ENCODE data around the gene DNAJC22. TPM values are rescaled to one million over a fixed set of nuclear protein-coding genes. Genes with fewer than 3 reads are reported as not detected.

DNAJC22 gene
- total RNA-seq, 1 donor from 2014 or later: not detected

DNA sequence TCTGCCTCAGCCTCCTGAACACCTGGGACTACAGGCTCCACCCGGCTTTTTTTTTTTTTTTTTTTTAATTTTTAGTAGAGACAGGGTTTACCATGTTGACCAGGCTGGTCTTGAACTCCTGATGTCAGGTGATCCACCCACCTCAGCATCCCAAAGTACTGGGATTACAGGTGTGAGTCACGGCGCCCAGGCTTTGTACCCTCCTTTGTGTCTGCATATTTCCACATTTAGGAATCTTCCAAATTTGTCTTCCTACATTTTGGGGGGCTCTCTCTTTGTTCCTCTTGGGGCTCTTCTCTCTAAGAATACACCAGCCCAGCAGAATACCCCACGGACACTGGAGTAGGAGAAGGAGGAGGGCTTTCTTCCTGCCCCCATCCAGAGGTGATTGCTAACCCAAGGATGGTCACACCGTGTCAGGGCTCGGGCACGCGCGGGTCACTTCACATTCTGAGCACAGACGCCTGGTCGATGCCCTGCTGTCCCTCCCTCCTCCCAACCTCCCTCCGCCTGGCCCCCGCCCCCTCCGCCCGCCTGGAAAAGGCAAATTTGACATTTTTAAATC is 2.1 kb upstream of the DNAJC22 start:
- Histone ChIP-seq H3K9me3 (ENCODE audit: control insufficient read depth in 3 of 3, low read length in 3 of 3) (no peaks in the 10 kb centered on the region), H3K9ac (ENCODE audit: low read depth in 1 of 3, low read length in 3 of 3) (no peak overlapping the region), H3K36me3 (ENCODE audit: control insufficient read depth in 3 of 3, insufficient read depth in 3 of 3, low read length in 3 of 3) (no peaks in the 10 kb centered on the region), H3K4me3 (ENCODE audit: low read length in 3 of 3) (no peak overlapping the region), H3K27ac (ENCODE audit: low read depth, low read length) (no peak overlapping the region), H3K27me3 (ENCODE audit: control insufficient read depth in 3 of 3, insufficient read depth in 3 of 3, low read length in 3 of 3) (peaks cover 66 to 79% (median 77%) of the 10 kb centered on the region in 3 donors), H3K4me1 (ENCODE audit: control insufficient read depth in 3 of 3, insufficient read depth in 3 of 3, low read length in 3 of 3) (peaks cover 42 to 51% (median 44%) of the 10 kb centered on the region in 3 donors)

DNA sequence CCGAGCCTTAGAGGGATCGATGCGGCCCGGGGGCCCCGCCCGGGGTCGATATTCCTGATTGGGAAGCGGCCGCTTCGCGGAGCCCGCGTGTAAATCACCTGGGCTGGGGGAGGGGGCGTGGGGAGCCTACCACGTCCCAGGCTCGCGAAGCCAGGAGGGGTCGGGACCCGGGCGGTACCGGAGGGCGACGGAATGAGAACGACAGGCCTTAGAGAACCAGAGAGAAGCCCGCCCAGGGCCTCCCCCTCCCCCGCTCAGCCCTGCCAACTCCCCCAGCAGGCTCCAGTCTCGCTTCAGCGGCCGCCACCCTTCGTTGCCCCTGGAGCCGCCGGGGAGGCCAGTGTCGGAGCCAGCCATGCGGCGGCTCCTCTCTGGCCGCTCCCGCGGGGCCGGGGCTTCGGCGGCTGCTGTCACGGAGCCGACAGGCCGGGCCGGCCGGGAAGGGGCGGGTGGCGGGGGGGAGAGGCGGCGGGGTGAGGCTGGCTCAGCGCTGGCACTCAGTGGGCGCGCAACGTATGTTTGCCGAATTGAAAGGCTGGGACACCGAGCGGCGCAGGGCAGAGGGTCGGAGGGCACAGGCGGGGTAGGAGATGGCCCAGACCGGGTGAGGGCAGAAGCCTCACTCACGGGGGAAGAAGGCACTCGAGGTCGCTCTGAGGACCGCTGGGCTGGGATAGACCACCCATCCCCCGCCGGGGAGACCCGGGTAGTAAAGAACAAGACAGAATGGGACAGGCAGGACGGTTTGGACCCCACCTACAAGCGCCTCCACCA is 1.4 kb upstream of the DNAJC22 start:
- H3K27me3 ChIP-seq (ENCODE audit: control insufficient read depth in 3 of 3, insufficient read depth in 3 of 3, low read length in 3 of 3): peaks cover 67 to 77% (median 73%) of the 10 kb centered on the region in 3 donors
- H3K4me3 ChIP-seq (ENCODE audit: low read length in 3 of 3): peak overlapping the region; percentile 56 to 59 (median 58)
- no peak overlapping the region for H3K27ac ChIP-seq (ENCODE audit: low read depth, low read length)
- peaks cover 42 to 51% (median 44%) of the 10 kb centered on the region in 3 donors for H3K4me1 ChIP-seq (ENCODE audit: control insufficient read depth in 3 of 3, insufficient read depth in 3 of 3, low read length in 3 of 3)
- no peaks in the 10 kb centered on the region for H3K36me3 ChIP-seq (ENCODE audit: control insufficient read depth in 3 of 3, insufficient read depth in 3 of 3, low read length in 3 of 3)
- H3K9me3 ChIP-seq (ENCODE audit: control insufficient read depth in 3 of 3, low read length in 3 of 3): no peaks in the 10 kb centered on the region
- peak overlapping the region in 1 of 3 donors; percentile 57 for H3K9ac ChIP-seq (ENCODE audit: low read depth in 1 of 3, low read length in 3 of 3)

DNA sequence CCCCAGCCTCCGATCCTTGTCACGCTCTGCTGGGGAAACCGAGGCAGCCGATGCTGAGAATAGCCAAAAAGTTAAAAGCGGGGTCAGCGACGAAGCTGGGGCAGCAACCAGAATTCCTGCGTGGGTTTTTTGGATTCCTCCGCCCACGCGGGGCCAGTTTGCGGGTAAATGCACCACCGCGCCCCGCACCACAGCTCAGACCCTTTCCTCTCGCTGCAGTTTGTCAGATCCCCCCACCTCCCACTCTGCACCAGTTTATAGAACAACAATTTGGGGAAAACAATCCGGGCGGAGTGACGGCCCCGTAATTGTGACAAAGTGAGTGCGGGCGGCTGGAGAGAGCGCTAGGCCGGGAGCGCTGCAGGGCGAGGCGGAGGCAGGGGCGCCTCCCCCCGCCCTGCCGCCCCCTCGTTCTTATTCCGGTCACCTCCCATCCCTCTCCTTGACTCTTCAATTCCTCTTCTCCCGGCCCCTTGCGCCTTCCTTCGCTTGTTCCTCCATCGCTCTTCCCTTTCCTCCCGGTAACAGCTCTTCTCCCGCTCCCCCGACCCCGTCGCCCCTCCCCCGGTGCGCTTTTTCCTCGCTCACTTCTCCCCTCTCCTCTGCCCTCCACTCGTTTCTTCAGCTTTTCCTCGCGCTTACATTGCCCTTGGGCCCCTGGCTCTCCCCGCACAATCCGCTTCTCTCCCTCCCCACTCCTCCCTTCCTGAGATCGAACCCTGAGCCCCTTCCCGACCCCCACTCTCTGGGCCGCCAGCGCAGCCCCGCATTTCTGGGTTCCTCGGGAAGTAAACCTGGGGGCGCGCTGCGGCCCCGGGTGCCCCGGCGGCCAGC is 646 bp upstream of the DNAJC22 start:
- H3K9ac ChIP-seq (ENCODE audit: low read depth in 1 of 3, low read length in 3 of 3): peak overlapping the region in 1 of 3 donors; percentile 57
- peak overlapping the region; percentile 56 to 59 (median 58) for H3K4me3 ChIP-seq (ENCODE audit: low read length in 3 of 3)
- peaks cover 42 to 51% (median 44%) of the 10 kb centered on the region in 3 donors for H3K4me1 ChIP-seq (ENCODE audit: control insufficient read depth in 3 of 3, insufficient read depth in 3 of 3, low read length in 3 of 3)
- no peaks in the 10 kb centered on the region for H3K36me3 ChIP-seq (ENCODE audit: control insufficient read depth in 3 of 3, insufficient read depth in 3 of 3, low read length in 3 of 3)
- H3K9me3 ChIP-seq (ENCODE audit: control insufficient read depth in 3 of 3, low read length in 3 of 3): no peaks in the 10 kb centered on the region
- no peak overlapping the region for H3K27ac ChIP-seq (ENCODE audit: low read depth, low read length)
- peaks cover 68 to 72% (median 72%) of the 10 kb centered on the region in 3 donors for H3K27me3 ChIP-seq (ENCODE audit: control insufficient read depth in 3 of 3, insufficient read depth in 3 of 3, low read length in 3 of 3)

DNA sequence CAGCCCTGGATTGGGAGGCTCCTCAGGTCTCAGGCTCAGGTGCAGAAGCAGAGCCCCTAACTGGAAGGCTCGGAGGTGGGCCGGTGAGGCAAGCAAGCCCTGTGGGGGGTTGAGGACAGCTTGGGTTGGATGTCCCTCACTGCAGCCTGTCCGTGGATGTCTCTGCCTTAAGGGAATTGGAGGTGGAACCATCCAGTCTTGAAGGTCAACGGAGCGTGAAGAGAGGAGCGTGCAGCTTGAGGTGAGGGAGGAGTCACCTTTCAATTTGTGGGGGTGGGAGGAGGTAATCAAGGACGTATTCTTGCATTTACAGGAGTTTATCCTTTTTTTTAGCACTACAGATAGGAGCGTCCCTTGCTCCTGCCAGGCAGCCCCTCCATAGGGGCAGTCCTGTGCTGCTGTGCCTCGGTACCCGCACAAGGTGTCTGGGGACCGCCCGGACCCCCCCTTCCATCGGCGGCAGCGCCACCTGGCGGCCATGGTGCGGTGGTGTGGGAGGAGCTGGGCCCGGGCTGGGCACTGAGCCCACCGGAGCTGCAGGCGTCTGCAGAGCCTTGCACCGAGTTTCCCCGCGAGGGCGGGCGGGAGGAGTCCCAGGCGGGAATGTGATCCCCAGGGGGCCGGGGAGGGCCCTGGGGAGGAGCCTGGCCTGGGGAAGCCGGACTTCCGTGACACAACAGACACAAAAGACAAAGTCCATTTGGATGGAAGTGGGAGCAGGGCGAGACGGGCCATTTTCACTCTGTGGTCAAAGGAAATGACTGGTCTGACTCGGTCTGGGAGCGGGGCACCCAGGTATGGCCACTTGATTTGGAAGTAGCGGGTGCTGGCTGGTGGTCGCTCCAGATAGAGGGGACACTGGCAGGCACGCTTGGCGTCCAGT is 864 bp downstream of the DNAJC22 start:
- peak overlapping the region; percentile 56 to 66 (median 63) for H3K4me3 ChIP-seq (ENCODE audit: low read length in 3 of 3)
- no peaks in the 10 kb centered on the region for H3K9me3 ChIP-seq (ENCODE audit: control insufficient read depth in 3 of 3, low read length in 3 of 3)
- no peaks in the 10 kb centered on the region for H3K36me3 ChIP-seq (ENCODE audit: control insufficient read depth in 3 of 3, insufficient read depth in 3 of 3, low read length in 3 of 3)
- peaks cover 65 to 71% (median 69%) of the 10 kb centered on the region in 3 donors for H3K27me3 ChIP-seq (ENCODE audit: control insufficient read depth in 3 of 3, insufficient read depth in 3 of 3, low read length in 3 of 3)
- no peak overlapping the region for H3K27ac ChIP-seq (ENCODE audit: low read depth, low read length)
- peaks cover 38 to 46% (median 38%) of the 10 kb centered on the region in 3 donors for H3K4me1 ChIP-seq (ENCODE audit: control insufficient read depth in 3 of 3, insufficient read depth in 3 of 3, low read length in 3 of 3)
- H3K9ac ChIP-seq (ENCODE audit: low read depth in 1 of 3, low read length in 3 of 3): peak overlapping the region; percentile 12 to 62 (median 23)

DNA sequence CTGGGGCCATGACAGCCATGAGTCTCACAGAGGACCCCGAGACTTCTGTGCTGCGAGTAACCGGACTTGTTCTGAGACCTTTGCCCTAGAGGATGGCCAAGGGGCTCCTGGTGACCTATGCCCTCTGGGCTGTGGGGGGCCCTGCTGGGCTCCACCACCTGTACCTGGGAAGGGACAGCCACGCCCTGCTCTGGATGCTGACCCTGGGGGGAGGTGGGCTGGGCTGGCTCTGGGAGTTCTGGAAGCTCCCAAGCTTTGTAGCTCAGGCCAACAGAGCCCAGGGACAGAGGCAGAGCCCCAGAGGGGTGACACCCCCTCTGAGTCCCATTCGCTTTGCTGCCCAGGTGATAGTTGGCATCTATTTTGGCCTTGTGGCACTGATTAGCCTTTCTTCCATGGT is 2.1 kb downstream of the DNAJC22 start:
- Histone ChIP-seq H3K4me1 (ENCODE audit: control insufficient read depth in 3 of 3, insufficient read depth in 3 of 3, low read length in 3 of 3) (peaks cover 28 to 33% (median 28%) of the 10 kb centered on the region in 3 donors), H3K27ac (ENCODE audit: low read depth, low read length) (no peak overlapping the region), H3K9ac (ENCODE audit: low read depth in 1 of 3, low read length in 3 of 3) (no peak overlapping the region), H3K4me3 (ENCODE audit: low read length in 3 of 3) (no peak overlapping the region), H3K9me3 (ENCODE audit: control insufficient read depth in 3 of 3, low read length in 3 of 3) (no peaks in the 10 kb centered on the region), H3K36me3 (ENCODE audit: control insufficient read depth in 3 of 3, insufficient read depth in 3 of 3, low read length in 3 of 3) (no peaks in the 10 kb centered on the region), H3K27me3 (ENCODE audit: control insufficient read depth in 3 of 3, insufficient read depth in 3 of 3, low read length in 3 of 3) (peaks cover 56 to 61% (median 58%) of the 10 kb centered on the region in 3 donors)

DNA sequence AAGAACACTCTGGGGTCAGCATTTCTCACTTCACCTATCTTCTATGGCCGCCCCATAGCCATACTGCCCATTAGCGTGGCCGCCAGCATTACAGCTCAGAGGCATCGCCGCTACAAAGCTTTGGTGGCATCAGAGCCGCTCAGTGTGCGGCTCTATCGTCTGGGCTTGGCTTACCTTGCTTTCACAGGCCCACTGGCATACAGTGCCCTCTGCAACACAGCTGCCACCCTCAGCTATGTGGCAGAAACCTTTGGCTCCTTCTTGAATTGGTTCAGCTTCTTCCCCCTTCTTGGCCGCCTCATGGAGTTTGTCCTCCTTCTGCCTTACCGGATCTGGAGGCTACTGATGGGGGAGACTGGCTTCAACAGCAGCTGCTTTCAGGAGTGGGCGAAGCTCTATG is 2.6 kb downstream of the DNAJC22 start:
- Histone ChIP-seq H3K4me1 (ENCODE audit: control insufficient read depth in 3 of 3, insufficient read depth in 3 of 3, low read length in 3 of 3) (peaks cover 25 to 32% (median 28%) of the 10 kb centered on the region in 3 donors), H3K36me3 (ENCODE audit: control insufficient read depth in 3 of 3, insufficient read depth in 3 of 3, low read length in 3 of 3) (no peaks in the 10 kb centered on the region), H3K4me3 (ENCODE audit: low read length in 3 of 3) (no peak overlapping the region), H3K27ac (ENCODE audit: low read depth, low read length) (no peak overlapping the region), H3K27me3 (ENCODE audit: control insufficient read depth in 3 of 3, insufficient read depth in 3 of 3, low read length in 3 of 3) (peaks cover 51 to 58% (median 53%) of the 10 kb centered on the region in 3 donors), H3K9me3 (ENCODE audit: control insufficient read depth in 3 of 3, low read length in 3 of 3) (no peaks in the 10 kb centered on the region), H3K9ac (ENCODE audit: low read depth in 1 of 3, low read length in 3 of 3) (no peak overlapping the region)

DNA sequence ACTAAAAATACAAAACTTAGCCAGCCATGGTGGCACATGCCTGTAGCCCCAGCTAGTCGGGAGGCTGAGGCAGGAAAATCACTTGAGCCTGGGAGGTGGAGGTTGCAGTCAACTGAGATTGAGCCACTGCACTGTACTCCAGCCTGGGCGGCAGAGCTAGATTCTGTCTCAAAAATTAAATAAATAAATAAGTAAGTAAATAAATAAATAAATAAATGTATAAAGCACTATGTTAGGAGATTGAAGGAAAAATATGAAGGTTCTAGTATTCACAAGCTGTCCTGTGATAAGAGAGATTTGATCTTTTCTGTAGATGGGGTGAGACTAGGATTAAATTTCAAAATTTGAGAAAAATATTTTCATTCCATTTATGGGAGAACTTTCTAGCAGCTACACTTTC is 5.7 kb downstream of the DNAJC22 start:
- H3K27ac ChIP-seq (ENCODE audit: low read depth, low read length): no peak overlapping the region
- no peak overlapping the region for H3K4me3 ChIP-seq (ENCODE audit: low read length in 3 of 3)
- peaks cover 28 to 31% (median 30%) of the 10 kb centered on the region in 3 donors for H3K27me3 ChIP-seq (ENCODE audit: control insufficient read depth in 3 of 3, insufficient read depth in 3 of 3, low read length in 3 of 3)

DNA sequence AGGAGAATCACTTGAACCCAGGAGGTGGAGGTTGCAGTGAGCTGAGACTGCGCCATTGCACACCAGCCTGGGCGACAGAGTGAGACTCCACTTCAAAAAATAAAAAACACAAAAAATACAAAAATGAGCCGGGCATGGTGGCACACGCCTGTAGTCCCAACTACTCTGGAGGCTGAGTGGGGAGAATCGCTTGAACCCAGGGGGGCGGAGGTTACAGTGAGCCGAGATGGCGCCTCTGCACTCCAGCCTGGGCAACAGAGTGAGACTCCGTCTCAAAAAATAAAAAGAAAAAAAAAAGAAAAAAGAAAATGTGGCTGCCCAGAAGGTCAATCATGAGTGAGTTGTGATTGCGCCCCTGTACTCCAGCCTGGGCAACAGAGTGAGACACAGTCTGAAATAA is 9.2 kb downstream of the DNAJC22 start:
- Histone ChIP-seq H3K27me3 (ENCODE audit: control insufficient read depth in 3 of 3, insufficient read depth in 3 of 3, low read length in 3 of 3) (peaks cover 5 to 8% (median 7%) of the 10 kb centered on the region in 3 donors), H3K9ac (ENCODE audit: low read depth in 1 of 3, low read length in 3 of 3) (no peak overlapping the region), H3K4me3 (ENCODE audit: low read length in 3 of 3) (no peak overlapping the region), H3K4me1 (ENCODE audit: control insufficient read depth in 3 of 3, insufficient read depth in 3 of 3, low read length in 3 of 3) (peaks cover 0 to 3% (median 0%) of the 10 kb centered on the region in 3 donors), H3K36me3 (ENCODE audit: control insufficient read depth in 3 of 3, insufficient read depth in 3 of 3, low read length in 3 of 3) (no peaks in the 10 kb centered on the region), H3K9me3 (ENCODE audit: control insufficient read depth in 3 of 3, low read length in 3 of 3) (no peaks in the 10 kb centered on the region), H3K27ac (ENCODE audit: low read depth, low read length) (no peak overlapping the region)

More for the DNA sequence above, 5.7 kb downstream of the DNAJC22 start:
- Histone ChIP-seq H3K9ac (ENCODE audit: low read depth in 1 of 3, low read length in 3 of 3) (no peak overlapping the region), H3K9me3 (ENCODE audit: control insufficient read depth in 3 of 3, low read length in 3 of 3) (no peaks in the 10 kb centered on the region), H3K36me3 (ENCODE audit: control insufficient read depth in 3 of 3, insufficient read depth in 3 of 3, low read length in 3 of 3) (no peaks in the 10 kb centered on the region), H3K4me1 (ENCODE audit: control insufficient read depth in 3 of 3, insufficient read depth in 3 of 3, low read length in 3 of 3) (peaks cover 8 to 12% (median 10%) of the 10 kb centered on the region in 3 donors)

DNA sequence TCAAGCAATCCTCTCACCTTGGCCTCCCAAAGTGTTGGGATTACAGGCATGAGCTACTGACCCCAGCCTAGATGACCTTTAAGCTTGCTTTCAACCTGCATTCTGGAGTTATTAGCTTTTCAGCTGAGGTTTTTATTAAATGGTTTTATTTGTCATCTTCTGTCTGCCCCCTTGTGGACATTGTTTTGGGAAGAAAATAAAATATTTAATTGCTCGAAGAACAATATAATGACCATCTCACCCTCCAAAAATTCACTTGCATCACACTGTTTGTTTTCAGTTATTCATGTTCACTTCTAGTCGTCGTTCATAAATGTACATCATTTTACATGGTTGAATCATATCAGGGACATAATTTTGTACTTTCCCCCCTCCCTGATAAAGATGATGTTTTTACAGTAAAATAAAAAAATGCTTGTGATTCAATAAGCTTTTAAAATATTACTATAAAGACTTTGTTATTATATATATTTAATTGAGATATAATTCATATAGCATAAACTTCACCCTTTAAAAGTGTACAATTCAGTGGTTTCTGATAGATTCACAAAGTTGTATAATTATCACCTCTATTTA is 10.5 kb downstream of the DNAJC22 start:
- H3K27ac ChIP-seq (ENCODE audit: low read depth, low read length): no peak overlapping the region
- H3K36me3 ChIP-seq (ENCODE audit: control insufficient read depth in 3 of 3, insufficient read depth in 3 of 3, low read length in 3 of 3): no peaks in the 10 kb centered on the region
- no peak overlapping the region for H3K9ac ChIP-seq (ENCODE audit: low read depth in 1 of 3, low read length in 3 of 3)
- H3K27me3 ChIP-seq (ENCODE audit: control insufficient read depth in 3 of 3, insufficient read depth in 3 of 3, low read length in 3 of 3): peaks cover 0 to 5% (median 2%) of the 10 kb centered on the region in 3 donors
- H3K4me3 ChIP-seq (ENCODE audit: low read length in 3 of 3): no peak overlapping the region
- H3K4me1 ChIP-seq (ENCODE audit: control insufficient read depth in 3 of 3, insufficient read depth in 3 of 3, low read length in 3 of 3): peaks cover 0 to 3% (median 0%) of the 10 kb centered on the region in 3 donors
- no peaks in the 10 kb centered on the region for H3K9me3 ChIP-seq (ENCODE audit: control insufficient read depth in 3 of 3, low read length in 3 of 3)

Measured in skeletal muscle tissue (tissue), 4 donors.